HT1080 (cell line): Measurements from ENCODE around the gene MAS1L. TPM values are rescaled to one million over a fixed set of nuclear protein-coding genes. Genes with fewer than 3 reads are reported as not detected.

Source experiments
- DNase-seq: peaks from one replicate; pipeline ENCODE4 v3.0.0-alpha.2; 2015; ENCODE audit warnings: low read depth
- total RNA-seq: library from RNA; depleted of rRNA; stranded (reverse); fragments of >200 nt; shearing (Covaris generic); gene quantifications from 2 replicates; pipeline ENCODE4 v1.2.3, GENCODE V29; 2014

Gene MAS1L
- total RNA-seq, 1 experiment from 2014 or later, result not detected

GRCh38 chr6:29510746-29511300, 23.1 kb upstream of the MAS1L start:
- no peak for DNase-seq

- peak; percentile 17 for DNase-seq
Measured at GRCh38 chr6:29510202-29510601, 22.4 kb upstream of the MAS1L start.

- DNase-seq, result no peak
Measured at GRCh38 chr6:29509711-29510110, 22.0 kb upstream of the MAS1L start.

GRCh38 chr6:29509239-29509638, 21.5 kb upstream of the MAS1L start:
- DNase-seq, result no peak

GRCh38 chr6:29507319-29507718, 19.6 kb upstream of the MAS1L start:
- no peak for DNase-seq

GRCh38 chr6:29506446-29507067, 18.8 kb upstream of the MAS1L start:
- DNase-seq, result no peak

- no peak for DNase-seq
Measured at GRCh38 chr6:29505808-29506207, 18.1 kb upstream of the MAS1L start.

- DNase-seq, result no peak
Measured at GRCh38 chr6:29504961-29505360, 17.2 kb upstream of the MAS1L start.

GRCh38 chr6:29502597-29502996, 14.8 kb upstream of the MAS1L start:
- peak; percentile 87 for DNase-seq

GRCh38 chr6:29502181-29502580, 14.4 kb upstream of the MAS1L start:
- no peak for DNase-seq

- no peak for DNase-seq
Measured at GRCh38 chr6:29501106-29501505, 13.3 kb upstream of the MAS1L start.

- no peak for DNase-seq
Measured at GRCh38 chr6:29500594-29500993, 12.8 kb upstream of the MAS1L start.

GRCh38 chr6:29499704-29500103, 11.9 kb upstream of the MAS1L start:
- DNase-seq, result no peak

GRCh38 chr6:29496961-29497360, 9.2 kb upstream of the MAS1L start:
- no peak for DNase-seq

- DNase-seq, result no peak
Measured at GRCh38 chr6:29495571-29495970, 7.8 kb upstream of the MAS1L start.

GRCh38 chr6:29494131-29494530, 6.4 kb upstream of the MAS1L start:
- DNase-seq, result no peak

- DNase-seq, result no peak
Measured at GRCh38 chr6:29493261-29493660, 5.5 kb upstream of the MAS1L start.

GRCh38 chr6:29491574-29491973, 3.8 kb upstream of the MAS1L start:
- DNase-seq, result no peak

GRCh38 chr6:29490552-29490951, 2.8 kb upstream of the MAS1L start:
- no peak for DNase-seq

- DNase-seq, result no peak
Measured at GRCh38 chr6:29490055-29490454, 2.3 kb upstream of the MAS1L start.

- DNase-seq, result no peak
Measured at GRCh38 chr6:29489286-29489685, 1.5 kb upstream of the MAS1L start.

GRCh38 chr6:29488874-29489273, 1.1 kb upstream of the MAS1L start:
- no peak for DNase-seq

- DNase-seq, result no peak
Measured at GRCh38 chr6:29487131-29487530, 625 bp downstream of the MAS1L start.

GRCh38 chr6:29486577-29486976, 1.2 kb downstream of the MAS1L start:
- DNase-seq, result no peak
